Astrocyte of the hippocampus (primary cell): Measurements from ENCODE around the gene ZBTB32.

Experiments
- DNase-seq: peaks from one replicate; pipeline ENCODE4 v3.0.0; 2011; ENCODE audit warnings: low read depth, low spot score

The ZBTB32 gene

GRCh38 chr19:35736913-35737886, 32.8 kb downstream of the ZBTB32 start:
- no peak for DNase-seq

- no peak for DNase-seq
Observed at GRCh38 chr19:35738021-35738886, 33.9 kb downstream of the ZBTB32 start.

- no peak for DNase-seq
Observed at GRCh38 chr19:35738887-35739229, 34.5 kb downstream of the ZBTB32 start.

- no peak for DNase-seq
Observed at GRCh38 chr19:35739275-35740107, 35.1 kb downstream of the ZBTB32 start.

- no peak for DNase-seq
Observed at GRCh38 chr19:35740108-35740422, 35.7 kb downstream of the ZBTB32 start.

GRCh38 chr19:35740423-35741202, 36.3 kb downstream of the ZBTB32 start:
- peak; percentile 99 for DNase-seq

GRCh38 chr19:35741203-35741515, 36.8 kb downstream of the ZBTB32 start:
- DNase-seq = no peak

GRCh38 chr19:35742121-35742724, 37.9 kb downstream of the ZBTB32 start, which contains the start of gene IGFLR1:
IGFLR1 (minus strand) TSS chr19:35742452; CDS start chr19:35741180, 1,272 bp downstream.
- DNase-seq = no peak

GRCh38 chr19:35743640-35744429, 39.5 kb downstream of the ZBTB32 start:
- no peak for DNase-seq

GRCh38 chr19:35744430-35745327, 40.3 kb downstream of the ZBTB32 start:
- DNase-seq = peak; percentile 98

- DNase-seq = peak; percentile 100
Observed at GRCh38 chr19:35745328-35746086, 41.1 kb downstream of the ZBTB32 start, which contains the start of the genes PSENEN and U2AF1L4. PSENEN (plus strand) TSS chr19:35745651; CDS start chr19:35745931, 280 bp downstream. U2AF1L4 (minus strand) TSS chr19:35745418; CDS start chr19:35745391, 27 bp downstream.

GRCh38 chr19:35746087-35746462, 41.7 kb downstream of the ZBTB32 start:
- no peak for DNase-seq

GRCh38 chr19:35746531-35746930, 42.2 kb downstream of the ZBTB32 start:
- no peak for DNase-seq

GRCh38 chr19:35748106-35749020, 44.0 kb downstream of the ZBTB32 start, which contains the start of gene LIN37:
LIN37 (plus strand) TSS chr19:35748576; CDS start chr19:35748725, 149 bp downstream.
- peak; percentile 100 for DNase-seq

- no peak for DNase-seq
Observed at GRCh38 chr19:35750167-35750566, 45.8 kb downstream of the ZBTB32 start.
